HG03457 (cell line): ENCODE measurements around the gene LRBA.

Experiments used
- ATAC-seq: cut with Tn5 transposase; IDR thresholded peaks from one replicate; pipeline ENCODE4 v1.9.1; 2021; ENCODE audit warnings: moderate number of reproducible peaks; ENCODE audit not compliant: unreplicated experiment

Gene LRBA

GRCh38 chr4:150600812-150601445, 414.2 kb downstream of the LRBA start:
- ATAC-seq = no peak

- ATAC-seq = no peak
These were observed 415.5 kb downstream of the LRBA start for GRCh38 chr4:150599547-150599946.

GRCh38 chr4:150598909-150599308, 416.2 kb downstream of the LRBA start:
- no peak for ATAC-seq

- no peak for ATAC-seq
These were observed 421.1 kb downstream of the LRBA start for GRCh38 chr4:150593996-150594395.

GRCh38 chr4:150591904-150592303, 423.2 kb downstream of the LRBA start:
- no peak for ATAC-seq

GRCh38 chr4:150591406-150591805, 423.7 kb downstream of the LRBA start:
- ATAC-seq = no peak

- no peak for ATAC-seq
These were observed 424.5 kb downstream of the LRBA start for GRCh38 chr4:150590631-150591030.

- ATAC-seq = no peak
These were observed 425.9 kb downstream of the LRBA start for GRCh38 chr4:150589157-150589556.

GRCh38 chr4:150588316-150588715, 426.8 kb downstream of the LRBA start:
- ATAC-seq = no peak

- ATAC-seq = no peak
These were observed 428.8 kb downstream of the LRBA start for GRCh38 chr4:150586162-150586810.

- no peak for ATAC-seq
These were observed 429.5 kb downstream of the LRBA start for GRCh38 chr4:150585611-150586010.

GRCh38 chr4:150584111-150584915, 430.8 kb downstream of the LRBA start:
- ATAC-seq = no peak

GRCh38 chr4:150583287-150584110, 431.6 kb downstream of the LRBA start:
- ATAC-seq = no peak

GRCh38 chr4:150582873-150583286, 432.2 kb downstream of the LRBA start:
- no peak for ATAC-seq

GRCh38 chr4:150582146-150582872, 432.8 kb downstream of the LRBA start, which contains the start of gene MAB21L2:
TSS of gene MAB21L2 (plus strand) at chr4:150582151. CDS start at chr4:150583030, 879 bp downstream.
- ATAC-seq = no peak

GRCh38 chr4:150581641-150582051, 433.4 kb downstream of the LRBA start:
- ATAC-seq = no peak

- ATAC-seq = no peak
These were observed 434.0 kb downstream of the LRBA start for GRCh38 chr4:150581056-150581605.

GRCh38 chr4:150580306-150580705, 434.8 kb downstream of the LRBA start:
- no peak for ATAC-seq

GRCh38 chr4:150579551-150580234, 435.4 kb downstream of the LRBA start:
- no peak for ATAC-seq
